KG1 (cell line): ENCODE measurements around the gene NUTM2G.
"Not testable (repeated sequence)": the region's sequence is repeated elsewhere in the genome, so short reads cannot be mapped to it uniquely, and the experiment has no call there.

Experiments
- DNase-seq: peaks from one replicate; lab custom pipeline; 2025; lab: John Stamatoyannopoulos, UW

NUTM2G gene

DNA sequence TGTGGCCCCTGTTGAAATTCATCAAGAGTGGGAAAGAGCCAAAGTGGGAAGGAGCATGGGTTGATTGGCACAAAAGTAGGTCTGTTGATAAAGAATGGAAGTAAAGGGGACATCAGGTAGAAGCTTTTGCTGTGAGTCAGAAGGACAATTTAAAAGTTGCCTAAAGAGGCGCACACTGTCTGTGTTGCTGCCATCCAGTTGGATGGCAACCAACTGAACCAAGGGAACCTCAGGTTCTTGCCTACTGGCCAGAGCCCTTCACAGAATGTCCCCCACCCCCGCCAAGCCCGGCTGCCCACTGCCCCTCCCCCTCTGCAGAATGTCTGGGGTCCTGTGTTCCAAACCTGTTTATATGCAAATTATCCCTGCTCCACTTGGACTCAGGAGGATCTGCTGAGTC is at the start of gene NUTM2G:
Gene NUTM2G, plus strand, starts transcription at position 301 of the 400 bp plus-strand sequence. CDS start 182 bp downstream, outside the sequence.
- not testable (repeated sequence) for DNase-seq

- no peak for DNase-seq
Measured at GRCh38 chr9:96883922-96884321, 44.7 kb upstream of the NUTM2G start.

GRCh38 chr9:96884443-96884842 is 44.2 kb upstream of the NUTM2G start:
- DNase-seq: no peak

DNA sequence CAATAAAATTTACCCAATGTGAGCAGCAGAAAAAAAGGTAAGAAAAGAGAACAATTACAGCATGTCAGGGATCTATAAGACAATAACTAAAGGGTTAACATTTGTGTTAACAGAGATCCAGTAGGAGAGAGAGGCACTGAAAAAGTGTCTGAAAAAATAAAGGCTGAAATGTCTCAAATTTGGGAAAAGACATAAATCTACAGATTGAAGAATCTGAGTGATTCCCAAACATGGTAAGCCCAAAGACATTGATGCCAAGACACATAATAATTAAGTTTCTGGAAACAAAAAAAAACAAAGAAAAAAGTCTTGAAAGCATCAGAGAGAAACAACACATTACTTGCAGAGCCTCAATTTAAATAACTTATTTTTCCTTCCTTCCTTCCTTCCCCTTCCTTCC is 43.2 kb upstream of the NUTM2G start:
- DNase-seq: no peak

- no peak for DNase-seq
Measured at GRCh38 chr9:96888591-96888990, 40.1 kb upstream of the NUTM2G start.

GRCh38 chr9:96892131-96892530 is 36.5 kb upstream of the NUTM2G start:
- DNase-seq: no peak

DNA sequence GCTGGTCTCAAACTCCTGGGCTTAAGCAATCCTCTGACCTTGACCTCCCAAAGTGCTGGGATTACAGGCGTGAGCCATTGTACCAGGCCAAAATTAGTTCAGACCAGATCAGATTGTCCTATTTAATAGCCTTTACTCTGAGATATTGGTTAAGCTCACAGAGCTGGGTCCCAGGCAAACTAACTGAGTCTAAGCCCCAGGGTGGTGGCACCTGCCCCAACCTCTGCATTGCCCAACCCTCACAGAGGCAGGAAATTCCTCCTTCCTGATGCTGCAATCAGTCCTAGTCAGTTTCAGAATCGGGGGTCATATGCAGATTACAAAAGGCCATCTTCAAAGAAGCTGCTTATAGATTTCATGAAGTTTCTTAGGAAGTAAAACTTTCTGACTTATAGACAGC is 28.6 kb upstream of the NUTM2G start:
- not testable (repeated sequence) for DNase-seq

GRCh38 chr9:96904947-96905722 is 23.5 kb upstream of the NUTM2G start:
- DNase-seq: not testable (repeated sequence)

GRCh38 chr9:96908479-96908878 is 20.2 kb upstream of the NUTM2G start:
- DNase-seq: not testable (repeated sequence)

DNA sequence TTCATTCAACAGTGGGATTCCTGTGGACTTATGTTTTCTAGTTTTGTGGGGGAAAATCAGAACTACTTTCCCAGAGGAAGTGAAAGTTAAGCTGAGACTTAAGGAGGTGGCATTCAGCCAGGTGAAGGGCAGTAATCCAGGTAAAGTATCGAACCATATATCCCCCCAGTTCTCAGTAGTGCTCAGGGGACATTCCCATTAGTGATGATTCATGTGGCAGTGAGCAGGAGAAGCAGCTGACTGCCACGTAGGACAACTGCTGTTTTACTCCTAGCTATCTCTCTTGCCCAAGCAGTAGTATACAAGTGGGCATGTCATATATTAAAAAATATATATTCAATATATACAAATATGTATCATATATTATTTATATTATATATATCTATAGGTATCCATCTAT is 13.1 kb upstream of the NUTM2G start:
- not testable (repeated sequence) for DNase-seq

DNA sequence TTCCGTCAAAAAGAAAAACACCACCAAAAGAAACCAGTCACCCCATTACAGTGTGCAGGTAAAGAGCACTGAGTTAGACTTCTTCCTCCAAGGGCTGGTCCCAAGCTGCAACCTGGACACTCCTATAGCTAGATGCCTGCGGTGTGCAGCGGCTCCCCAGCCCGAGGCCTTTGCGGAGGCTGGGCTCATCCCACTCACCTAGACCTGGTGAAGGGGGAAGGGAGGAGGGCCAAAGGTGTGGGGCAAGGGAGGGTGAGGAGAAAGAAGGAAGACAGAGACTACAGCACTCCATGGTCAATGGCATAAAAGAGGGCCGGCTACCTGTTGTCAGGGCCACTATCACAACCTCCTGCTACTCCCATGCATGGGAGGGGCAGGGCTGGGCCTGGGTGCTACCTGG is 12.1 kb upstream of the NUTM2G start:
- not testable (repeated sequence) for DNase-seq

GRCh38 chr9:96918550-96918949 is 10.1 kb upstream of the NUTM2G start:
- not testable (repeated sequence) for DNase-seq

DNA sequence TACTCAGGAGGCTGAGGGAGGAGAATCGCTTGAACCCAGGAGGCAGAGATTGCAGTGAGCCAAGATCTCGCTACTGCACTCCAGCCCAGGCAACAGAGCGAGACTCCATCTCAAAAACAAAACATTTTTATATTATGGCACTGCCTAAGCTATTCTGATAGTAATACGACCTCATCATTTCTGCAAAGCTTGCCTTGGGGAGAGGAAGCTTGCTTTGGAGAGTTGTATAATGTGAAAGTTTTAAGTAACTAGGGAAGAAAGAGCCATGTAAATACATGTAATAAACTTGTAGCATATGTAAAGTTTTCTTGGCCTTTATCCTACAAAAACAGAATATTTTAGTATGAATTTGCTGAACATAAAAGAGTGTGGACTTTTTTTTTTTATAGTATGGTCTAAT is 7.8 kb upstream of the NUTM2G start:
- not testable (repeated sequence) for DNase-seq

GRCh38 chr9:96925587-96925986 is 3.1 kb upstream of the NUTM2G start:
- DNase-seq: not testable (repeated sequence)

DNA sequence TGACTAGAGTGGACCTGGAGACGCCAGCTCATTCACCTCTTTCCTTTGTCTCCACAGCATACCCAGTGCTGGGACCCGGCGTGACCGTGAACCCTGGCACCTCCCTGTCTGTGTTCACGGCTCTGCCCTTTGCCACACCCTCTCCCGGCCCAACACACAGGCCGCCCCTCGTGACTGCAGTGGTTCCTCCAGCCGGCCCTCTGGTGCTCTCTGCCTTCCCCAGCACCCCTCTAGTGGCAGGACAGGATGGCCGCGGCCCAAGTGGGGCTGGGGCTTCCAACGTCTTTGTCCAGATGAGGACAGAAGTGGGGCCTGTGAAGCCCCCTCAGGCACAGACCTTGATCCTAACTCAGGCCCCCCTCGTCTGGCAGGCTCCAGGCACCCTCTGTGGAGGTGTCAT is 3.0 kb downstream of the NUTM2G start:
- not testable (repeated sequence) for DNase-seq

DNA sequence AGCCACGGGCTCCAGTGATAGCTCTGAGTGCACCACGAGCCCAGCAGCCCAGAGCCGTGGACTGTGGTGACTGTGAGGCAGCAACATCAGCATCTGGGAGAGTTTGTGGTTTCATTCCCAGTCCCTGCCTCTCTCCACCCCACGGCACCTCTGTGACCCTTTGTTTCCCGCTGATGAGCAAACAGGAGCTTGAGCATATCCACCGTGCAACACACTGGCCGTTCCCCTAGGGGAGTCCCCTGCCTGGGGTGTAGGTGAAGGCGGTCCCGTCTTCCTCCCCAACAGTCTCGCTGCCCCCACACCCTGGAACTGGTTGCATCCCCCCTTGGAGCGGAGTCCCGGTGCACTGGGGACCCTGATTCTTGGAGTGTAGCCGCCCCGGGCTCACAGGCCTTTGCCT is 5.5 kb downstream of the NUTM2G start:
- DNase-seq: not testable (repeated sequence)

DNA sequence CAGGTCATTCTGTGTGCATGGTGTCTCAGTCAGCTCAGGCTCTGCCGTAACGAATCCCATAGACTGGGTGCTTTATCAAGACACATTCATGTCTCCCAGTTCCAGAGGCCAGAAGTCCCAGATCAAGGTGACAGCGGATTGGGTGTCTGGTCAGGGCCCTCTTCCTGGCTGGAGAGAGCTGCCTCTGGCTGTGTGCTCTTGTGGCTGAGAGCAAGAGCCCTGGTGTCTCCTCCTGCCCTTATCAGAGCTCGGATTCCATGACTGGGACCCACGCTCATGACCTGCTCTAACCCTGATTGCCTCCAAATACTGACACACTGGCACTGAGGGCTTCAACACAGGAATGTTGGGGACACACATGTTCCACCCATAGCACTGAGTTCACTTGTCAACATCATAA is 6.1 kb downstream of the NUTM2G start:
- DNase-seq: not testable (repeated sequence)

DNA sequence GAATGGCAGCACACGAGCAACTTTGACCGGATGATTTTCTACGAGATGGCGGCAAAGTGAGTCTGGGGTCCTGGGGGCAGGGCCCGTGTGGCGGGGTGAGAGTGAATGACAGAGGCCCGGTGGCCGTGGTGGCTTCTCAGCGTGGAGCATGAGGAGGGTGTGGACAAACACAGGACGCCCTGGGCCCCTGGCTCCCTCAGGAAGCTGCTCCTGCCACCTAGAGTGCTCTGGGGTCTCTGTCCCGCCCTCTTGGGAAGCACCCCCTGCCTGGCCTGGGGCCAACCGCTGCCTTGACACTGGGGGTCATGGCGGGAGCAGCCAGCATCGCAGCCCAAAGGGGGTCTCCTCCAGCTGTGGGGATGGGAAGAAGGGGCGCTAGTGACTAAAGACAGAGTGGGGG is 6.8 kb downstream of the NUTM2G start:
- not testable (repeated sequence) for DNase-seq

- DNase-seq: not testable (repeated sequence)
Measured at GRCh38 chr9:96937442-96937841, 8.8 kb downstream of the NUTM2G start.

DNA sequence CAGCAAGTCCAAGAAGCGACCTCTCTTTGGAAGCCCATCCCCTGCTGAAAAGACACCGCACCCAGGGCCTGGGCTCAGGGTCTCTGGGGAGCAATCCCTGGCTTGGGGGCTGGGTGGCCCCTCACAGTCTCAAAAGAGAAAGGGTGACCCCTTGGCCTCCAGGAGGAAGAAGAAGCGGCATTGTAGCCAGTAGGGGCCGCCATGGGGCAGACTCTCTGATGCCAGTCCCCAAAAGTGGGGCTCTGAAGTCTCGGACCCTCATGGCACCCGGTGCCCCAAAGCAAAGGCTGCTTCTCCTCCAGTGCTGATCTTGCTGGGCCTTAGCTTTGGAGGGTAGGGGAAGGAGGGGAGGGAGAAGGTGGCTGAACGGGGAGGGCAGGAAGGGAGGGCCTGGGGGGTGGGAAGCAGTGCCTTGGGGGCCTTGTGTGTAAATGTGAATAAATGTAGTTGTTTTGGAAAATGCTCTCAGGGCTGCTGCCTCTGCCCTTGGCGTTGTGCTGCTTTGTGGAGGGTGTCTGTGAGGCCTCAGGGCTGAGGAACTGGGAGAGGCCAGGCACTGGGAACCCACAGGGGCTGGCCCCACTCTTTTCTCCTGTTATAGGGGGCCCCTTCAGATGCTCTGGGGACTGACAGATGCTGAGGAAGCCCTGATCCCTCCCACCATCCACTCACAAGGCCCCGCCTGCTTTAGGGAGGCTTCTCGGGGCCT is 10.5 kb downstream of the NUTM2G start:
- not testable (repeated sequence) for DNase-seq

DNA sequence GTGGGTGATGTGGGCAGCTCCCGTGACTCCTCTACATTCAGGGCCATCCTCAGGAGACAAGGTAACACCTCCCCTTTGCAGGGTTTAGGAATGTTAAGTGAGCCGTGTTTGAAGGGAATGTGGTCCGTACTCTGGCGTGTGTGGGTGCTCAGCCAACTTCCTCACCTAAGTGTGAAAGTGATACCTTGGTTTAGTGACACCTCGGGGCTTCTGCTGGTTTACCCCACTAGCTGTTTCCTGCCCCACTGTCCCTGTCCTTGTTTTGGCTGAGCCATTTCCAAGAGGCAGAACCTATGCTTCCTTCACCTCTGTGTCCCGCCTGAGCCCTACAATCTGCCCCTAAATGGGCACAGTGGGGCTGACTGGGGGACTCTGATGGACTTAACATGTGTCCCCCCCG is 12.3 kb downstream of the NUTM2G start:
- DNase-seq: not testable (repeated sequence)

DNA sequence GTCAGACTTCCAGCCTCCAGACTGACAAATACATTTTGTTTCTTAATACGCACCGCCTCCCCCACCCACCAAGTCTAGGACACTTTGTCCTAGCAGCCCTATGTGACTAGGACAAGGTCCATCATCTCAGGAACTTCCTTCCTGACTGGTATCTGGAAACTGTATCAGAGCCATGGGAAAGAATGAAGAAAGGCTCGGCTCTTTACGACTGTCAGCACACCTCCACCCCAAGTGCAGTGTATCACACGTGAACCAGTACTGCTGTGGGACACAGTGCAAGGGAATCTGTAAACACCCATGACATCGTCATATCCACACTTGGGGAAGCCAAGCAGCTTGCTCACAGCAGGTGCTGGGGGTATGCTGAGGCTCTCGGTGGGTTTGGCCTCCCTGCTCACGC is 13.0 kb downstream of the NUTM2G start:
- not testable (repeated sequence) for DNase-seq

GRCh38 chr9:96942181-96942580 is 13.5 kb downstream of the NUTM2G start:
- DNase-seq: not testable (repeated sequence)
